ENCODE data around the gene SPATA25.
"Not testable (repeated sequence)": the region's sequence is repeated elsewhere in the genome, so short reads cannot be mapped to it uniquely, and the experiment has no call there.

The SPATA25 gene

GRCh38 chr20:45913116-45913515 lies 25.7 kb upstream of the SPATA25 start:
- DNase-seq = no peak

- no peak for DNase-seq
Measured at GRCh38 chr20:45912344-45912682, 24.9 kb upstream of the SPATA25 start.

- DNase-seq = no peak
Measured at GRCh38 chr20:45911486-45912343, 24.3 kb upstream of the SPATA25 start, which contains the start of gene PLTP. Gene PLTP, minus strand, starts transcription at chr20:45912155. Its CDS starts 703 bp downstream, at chr20:45911452.

- DNase-seq = no peak
Measured at GRCh38 chr20:45910670-45911485, 23.5 kb upstream of the SPATA25 start.

- DNase-seq = no peak
Measured at GRCh38 chr20:45909817-45910669, 22.6 kb upstream of the SPATA25 start.

- no peak for DNase-seq
Measured at GRCh38 chr20:45909336-45909808, 21.9 kb upstream of the SPATA25 start.

GRCh38 chr20:45908084-45908483 lies 20.7 kb upstream of the SPATA25 start:
- no peak for DNase-seq

GRCh38 chr20:45907219-45907948 lies 20.0 kb upstream of the SPATA25 start:
- no peak for DNase-seq

- DNase-seq = no peak
Measured at GRCh38 chr20:45905505-45906079, 18.2 kb upstream of the SPATA25 start.

GRCh38 chr20:45904583-45905504 lies 17.4 kb upstream of the SPATA25 start:
- no peak for DNase-seq

- DNase-seq = no peak
Measured at GRCh38 chr20:45902199-45902701, 14.8 kb upstream of the SPATA25 start.

GRCh38 chr20:45901332-45901731 lies 13.9 kb upstream of the SPATA25 start:
- DNase-seq = not testable (repeated sequence)

- no peak for DNase-seq
Measured at GRCh38 chr20:45899046-45899835, 11.8 kb upstream of the SPATA25 start.

GRCh38 chr20:45898285-45898684 lies 10.9 kb upstream of the SPATA25 start:
- no peak for DNase-seq

GRCh38 chr20:45897692-45898091 lies 10.3 kb upstream of the SPATA25 start:
- no peak for DNase-seq

GRCh38 chr20:45897289-45897688 lies 9.9 kb upstream of the SPATA25 start:
- DNase-seq = no peak

GRCh38 chr20:45896641-45897161 lies 9.3 kb upstream of the SPATA25 start:
- no peak for DNase-seq

GRCh38 chr20:45894797-45895196 lies 7.4 kb upstream of the SPATA25 start:
- DNase-seq = no peak

- no peak for DNase-seq
Measured at GRCh38 chr20:45893831-45894230, 6.4 kb upstream of the SPATA25 start.
